Measurements from ENCODE around the gene TSPO.

Gene TSPO

GRCh38 chr22:43174941-43175531 lies 23.7 kb downstream of the TSPO start:
- no peak overlapping the region for H3K27ac ChIP-seq

GRCh38 chr22:43176090-43176489 lies 24.7 kb downstream of the TSPO start:
- H3K27ac ChIP-seq, result no peak overlapping the region
- no peak for TF ChIP-seq ZFX (IDR thresholded peaks at IDR 0.05)
- no peak for TF ChIP-seq CTCF (conservative IDR thresholded peaks at IDR 0.05)

More at GRCh38 chr22:43174941-43175531, 23.7 kb downstream of the TSPO start:
- TF ChIP-seq ZFX (IDR thresholded peaks at IDR 0.05) (no peak), CTCF (conservative IDR thresholded peaks at IDR 0.05) (no peak)

- TF ChIP-seq CTCF (conservative IDR thresholded peaks at IDR 0.05) (no peak), ZFX (IDR thresholded peaks at IDR 0.05) (no peak)
- no peak overlapping the region for H3K27ac ChIP-seq
Measured at GRCh38 chr22:43177479-43177878, 26.1 kb downstream of the TSPO start.

DNA sequence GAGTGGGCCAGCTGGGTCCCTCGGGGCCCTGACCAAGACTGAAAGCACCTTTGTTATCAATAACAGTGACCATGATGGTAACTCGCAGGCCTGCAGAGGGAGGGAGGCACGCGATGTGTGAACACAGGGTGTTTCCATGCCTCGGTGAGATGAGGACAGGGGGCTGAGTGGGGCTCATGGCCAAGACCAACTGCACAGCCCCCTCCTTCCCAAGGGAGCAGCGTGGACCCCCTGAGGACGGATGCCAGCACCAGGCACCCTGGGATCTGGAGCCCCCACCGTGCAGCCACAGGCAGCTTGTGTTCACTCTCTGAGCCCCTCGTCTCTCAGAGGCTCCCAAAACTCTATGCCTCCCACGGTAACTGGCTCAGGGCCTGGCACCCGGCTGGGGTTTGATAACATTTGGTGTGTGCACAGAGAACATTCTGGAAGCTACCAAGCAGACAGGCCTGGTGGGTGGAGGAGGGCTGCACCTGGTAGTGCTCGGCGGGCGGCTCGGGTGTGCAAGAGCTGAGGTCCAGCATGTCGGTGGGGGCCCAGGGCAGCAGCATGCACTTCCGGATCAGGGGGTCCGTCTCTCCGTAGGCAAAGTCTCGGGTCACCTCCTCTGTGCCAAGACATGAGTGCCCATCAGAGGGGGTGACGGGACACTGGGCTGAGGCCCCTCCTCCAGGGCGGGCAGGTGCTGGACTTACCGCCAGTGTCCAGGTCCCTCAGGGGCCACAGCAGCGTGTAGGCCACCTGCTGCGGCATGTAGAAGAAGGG lies 28.0 kb downstream of the TSPO start:
- H3K27ac ChIP-seq, result no peak overlapping the region
- TF ChIP-seq CTCF (conservative IDR thresholded peaks at IDR 0.05) (no peak), ZFX (IDR thresholded peaks at IDR 0.05) (no peak)

DNA sequence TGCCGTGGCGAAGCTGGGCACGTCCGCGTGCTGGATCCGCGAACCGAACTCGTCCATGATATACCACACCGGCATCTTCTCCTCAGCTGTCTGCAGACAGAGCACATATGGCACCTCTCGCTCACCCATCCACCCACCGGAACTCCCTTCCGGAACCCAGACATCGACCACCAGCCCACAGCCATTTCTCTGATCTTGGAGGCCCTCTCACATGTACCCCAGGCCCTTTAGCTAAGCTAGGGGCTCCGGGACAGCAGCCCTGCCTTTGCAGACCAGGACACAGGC lies 28.5 kb downstream of the TSPO start:
- no peak for TF ChIP-seq CTCF (conservative IDR thresholded peaks at IDR 0.05)
- H3K27ac ChIP-seq, result no peak overlapping the region

DNA sequence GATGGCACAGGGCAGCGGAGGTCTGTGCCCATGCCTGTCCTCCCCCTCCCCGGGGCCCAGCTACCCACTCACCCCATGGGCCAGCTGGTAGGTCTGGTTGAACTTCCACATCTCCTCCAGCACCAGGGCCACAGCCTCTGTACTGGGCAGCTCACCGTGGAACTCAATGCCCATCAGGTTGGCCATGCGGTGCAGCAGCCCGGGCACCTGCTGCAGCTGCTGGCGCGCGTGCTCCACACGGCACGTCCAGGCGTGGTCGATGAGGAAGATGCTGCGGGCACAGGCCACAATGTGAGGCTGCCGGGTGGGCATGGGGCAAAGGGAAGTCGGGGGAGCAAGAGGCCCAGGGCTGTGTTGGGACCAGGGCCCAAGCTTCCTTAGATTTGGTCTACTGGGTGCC lies 29.3 kb downstream of the TSPO start:
- TF ChIP-seq ZFX (IDR thresholded peaks at IDR 0.05) (no peak), CTCF (conservative IDR thresholded peaks at IDR 0.05) (no peak)
- H3K27ac ChIP-seq, result no peak overlapping the region

DNA sequence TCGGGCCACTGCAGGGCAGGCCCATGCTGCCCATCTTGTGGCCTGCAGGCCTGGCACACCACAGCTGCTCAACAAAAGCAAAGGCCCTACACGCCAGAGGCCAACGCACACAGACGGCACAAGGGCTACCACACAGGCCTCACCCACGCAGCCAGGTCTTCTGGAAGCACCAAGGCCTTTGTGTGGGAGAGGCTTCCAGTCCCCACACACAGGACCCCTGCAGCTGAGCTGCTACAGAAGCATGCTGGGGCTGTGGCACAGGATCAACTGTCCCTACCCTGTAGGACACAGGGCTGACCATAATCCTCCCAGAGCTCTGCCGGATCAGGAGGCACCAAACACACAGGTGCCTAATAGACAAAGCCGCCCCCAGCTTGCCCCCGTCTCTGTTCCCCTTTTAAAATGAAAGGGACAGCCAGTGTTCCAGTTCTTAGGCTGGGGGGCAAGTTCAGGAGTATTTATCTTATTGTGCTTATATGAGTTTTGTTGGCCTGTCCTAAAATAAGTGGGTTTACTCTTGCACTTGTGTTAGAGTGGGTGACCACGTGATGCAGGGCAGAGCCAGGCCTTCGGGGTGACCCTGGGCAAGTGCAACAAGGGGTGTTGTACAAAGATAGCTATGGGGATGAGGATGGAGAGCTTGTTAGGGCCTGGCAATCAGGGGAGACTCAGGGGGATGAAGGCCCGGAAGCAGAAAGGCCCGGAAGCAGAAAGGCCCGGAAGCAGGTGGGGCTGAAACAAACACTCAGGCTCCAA lies 30.1 kb downstream of the TSPO start:
- no peak overlapping the region for H3K27ac ChIP-seq
- no peak for TF ChIP-seq CTCF (conservative IDR thresholded peaks at IDR 0.05)
- no peak for TF ChIP-seq ZFX (IDR thresholded peaks at IDR 0.05)
